ENCODE data around the gene NEK7. TPM values are rescaled to one million over a fixed set of nuclear protein-coding genes. Genes with fewer than 3 reads are reported as not detected.

Gene NEK7
- total and polyA plus RNA-seq, 10 donors = 16.9 to 120 (median 73.2) TPM

DNA sequence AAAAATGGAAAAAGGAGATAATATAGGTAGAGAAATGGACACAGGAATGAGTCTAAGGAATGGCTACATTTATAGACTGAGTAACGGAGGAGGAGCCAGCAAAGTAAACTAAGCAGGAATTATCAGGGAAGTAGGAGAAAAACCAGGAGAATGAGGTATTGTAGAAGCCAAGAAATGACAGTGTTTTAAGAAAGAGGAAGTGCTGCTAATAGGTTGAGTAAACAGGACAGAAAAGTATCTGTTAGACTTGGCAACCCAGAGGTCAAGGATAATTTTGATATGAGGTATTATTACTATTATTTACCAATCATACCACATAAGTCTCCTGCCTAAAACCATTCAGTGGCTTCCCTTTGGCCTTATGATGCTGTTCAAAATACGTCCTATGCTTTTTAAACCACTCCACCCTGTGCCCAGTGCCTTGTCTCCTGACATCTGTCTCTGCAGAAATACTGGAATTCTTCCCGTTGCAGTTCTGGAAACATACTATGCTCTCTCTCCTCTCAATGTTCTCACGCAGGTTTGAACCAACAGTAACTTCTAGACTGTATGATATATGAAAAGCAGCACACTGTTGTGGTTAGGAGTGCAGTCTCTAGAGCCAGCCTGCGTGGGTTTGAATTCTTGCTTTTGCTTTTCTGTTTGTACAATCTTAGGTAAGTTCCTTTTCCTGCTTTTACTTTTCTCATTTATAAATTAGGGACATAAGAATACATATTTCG lies 24.6 kb upstream of the NEK7 start:
- H3K9me3 ChIP-seq = peaks cover 0 to 8% (median 0%) of the 10 kb centered on the region in 8 donors
- DNase-seq = no peak
- TF ChIP-seq POLR2A (IDR thresholded peaks at IDR 0.05) = no peak
- TF ChIP-seq, protein P1, sequence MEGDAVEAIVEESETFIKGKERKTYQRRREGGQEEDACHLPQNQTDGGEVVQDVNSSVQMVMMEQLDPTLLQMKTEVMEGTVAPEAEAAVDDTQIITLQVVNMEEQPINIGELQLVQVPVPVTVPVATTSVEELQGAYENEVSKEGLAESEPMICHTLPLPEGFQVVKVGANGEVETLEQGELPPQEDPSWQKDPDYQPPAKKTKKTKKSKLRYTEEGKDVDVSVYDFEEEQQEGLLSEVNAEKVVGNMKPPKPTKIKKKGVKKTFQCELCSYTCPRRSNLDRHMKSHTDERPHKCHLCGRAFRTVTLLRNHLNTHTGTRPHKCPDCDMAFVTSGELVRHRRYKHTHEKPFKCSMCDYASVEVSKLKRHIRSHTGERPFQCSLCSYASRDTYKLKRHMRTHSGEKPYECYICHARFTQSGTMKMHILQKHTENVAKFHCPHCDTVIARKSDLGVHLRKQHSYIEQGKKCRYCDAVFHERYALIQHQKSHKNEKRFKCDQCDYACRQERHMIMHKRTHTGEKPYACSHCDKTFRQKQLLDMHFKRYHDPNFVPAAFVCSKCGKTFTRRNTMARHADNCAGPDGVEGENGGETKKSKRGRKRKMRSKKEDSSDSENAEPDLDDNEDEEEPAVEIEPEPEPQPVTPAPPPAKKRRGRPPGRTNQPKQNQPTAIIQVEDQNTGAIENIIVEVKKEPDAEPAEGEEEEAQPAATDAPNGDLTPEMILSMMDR (IDR thresholded peaks at IDR 0.05 in 8 of 11, conservative IDR thresholded peaks at IDR 0.05 in 3 of 11) = no peak
- no peak for TF ChIP-seq POLR2AphosphoS5 (IDR thresholded peaks at IDR 0.05)
- intact Hi-C loops (cut with DNase I; ENCODE audit: low total_unique reads) = no loop called here
- H3K27me3 ChIP-seq (replicated peaks in 1 of 7) = no peaks in the 10 kb centered on the region
- no peaks in the 10 kb centered on the region for H3K4me1 ChIP-seq
- H3K4me3 ChIP-seq = no peak overlapping the region
- H3K27ac ChIP-seq = no peak overlapping the region
- WGBS, 5 donors = 71 to 82% (median 74%) methylated on average over 6 of the region's 6 CpGs
- no peaks in the 10 kb centered on the region for H3K36me3 ChIP-seq

DNA sequence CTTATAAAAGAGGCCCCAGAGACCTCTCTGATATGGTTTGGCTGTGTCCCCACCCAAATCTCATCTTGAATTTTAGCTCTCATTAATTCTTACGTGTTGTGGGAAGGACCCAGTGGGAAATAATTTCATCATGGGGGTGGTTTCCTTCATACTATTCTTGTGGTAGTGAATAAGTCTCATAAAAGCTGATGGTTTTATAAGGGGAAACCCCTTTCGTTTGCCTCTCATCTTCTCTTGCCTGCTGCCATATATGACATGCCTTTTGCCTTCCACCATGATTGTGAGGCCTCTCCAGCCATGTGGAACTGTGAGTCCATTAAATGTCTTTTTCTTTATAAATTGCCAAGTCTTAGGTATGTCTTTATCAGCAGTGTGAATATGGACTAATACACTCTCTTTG lies 22.5 kb upstream of the NEK7 start:
- no peak for TF ChIP-seq POLR2AphosphoS5 (IDR thresholded peaks at IDR 0.05)
- TF ChIP-seq, protein P1 (IDR thresholded peaks at IDR 0.05 in 8 of 11, conservative IDR thresholded peaks at IDR 0.05 in 3 of 11) = no peak
- no peak for TF ChIP-seq POLR2A (IDR thresholded peaks at IDR 0.05)
- 63 to 82% (median 69%) methylated on average over 2 of the region's 2 CpGs for WGBS, 5 donors
- no peak for DNase-seq
- intact Hi-C loops (cut with DNase I; ENCODE audit: low total_unique reads) = no loop called here
- Histone ChIP-seq H3K4me1 (no peaks in the 10 kb centered on the region), H3K27ac (no peak overlapping the region), H3K27me3 (replicated peaks in 1 of 7) (no peaks in the 10 kb centered on the region), H3K36me3 (no peaks in the 10 kb centered on the region), H3K9me3 (peaks cover 0 to 11% (median 0%) of the 10 kb centered on the region in 8 donors), H3K4me3 (no peak overlapping the region)

DNA sequence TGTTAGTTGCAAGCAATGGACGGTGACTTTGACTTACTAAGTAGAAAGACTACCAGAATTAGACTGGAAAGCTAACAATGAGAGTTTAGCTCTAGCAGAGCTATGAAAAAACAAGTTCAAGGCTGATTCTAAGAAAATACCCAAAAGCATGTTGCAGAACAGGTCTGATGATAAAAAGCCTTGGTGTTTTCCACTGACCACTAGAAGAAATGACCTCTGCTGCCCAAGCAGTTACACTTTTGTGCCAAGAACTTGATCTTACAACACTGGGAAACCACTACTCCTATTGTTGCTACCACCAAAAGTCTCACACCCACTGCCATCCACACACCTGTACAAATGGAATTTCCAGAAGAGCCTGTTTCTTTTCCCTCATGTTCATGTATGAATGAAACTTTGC lies 21.4 kb upstream of the NEK7 start:
- H3K36me3 ChIP-seq = no peaks in the 10 kb centered on the region
- peaks cover 0 to 11% (median 0%) of the 10 kb centered on the region in 8 donors for H3K9me3 ChIP-seq
- H3K27ac ChIP-seq = no peak overlapping the region
- TF ChIP-seq, protein P1 (IDR thresholded peaks at IDR 0.05 in 8 of 11, conservative IDR thresholded peaks at IDR 0.05 in 3 of 11) = no peak
- TF ChIP-seq POLR2A (IDR thresholded peaks at IDR 0.05) (no peak), POLR2AphosphoS5 (IDR thresholded peaks at IDR 0.05) (no peak)
- H3K27me3 ChIP-seq (replicated peaks in 1 of 7) = no peaks in the 10 kb centered on the region
- intact Hi-C loops (cut with DNase I; ENCODE audit: low total_unique reads) = no loop called here
- DNase-seq = no peak
- H3K4me3 ChIP-seq = no peak overlapping the region
- no peaks in the 10 kb centered on the region for H3K4me1 ChIP-seq
- 88 to 97% (median 92%) methylated on average over 1 of the region's 1 CpG for WGBS, 5 donors

DNA sequence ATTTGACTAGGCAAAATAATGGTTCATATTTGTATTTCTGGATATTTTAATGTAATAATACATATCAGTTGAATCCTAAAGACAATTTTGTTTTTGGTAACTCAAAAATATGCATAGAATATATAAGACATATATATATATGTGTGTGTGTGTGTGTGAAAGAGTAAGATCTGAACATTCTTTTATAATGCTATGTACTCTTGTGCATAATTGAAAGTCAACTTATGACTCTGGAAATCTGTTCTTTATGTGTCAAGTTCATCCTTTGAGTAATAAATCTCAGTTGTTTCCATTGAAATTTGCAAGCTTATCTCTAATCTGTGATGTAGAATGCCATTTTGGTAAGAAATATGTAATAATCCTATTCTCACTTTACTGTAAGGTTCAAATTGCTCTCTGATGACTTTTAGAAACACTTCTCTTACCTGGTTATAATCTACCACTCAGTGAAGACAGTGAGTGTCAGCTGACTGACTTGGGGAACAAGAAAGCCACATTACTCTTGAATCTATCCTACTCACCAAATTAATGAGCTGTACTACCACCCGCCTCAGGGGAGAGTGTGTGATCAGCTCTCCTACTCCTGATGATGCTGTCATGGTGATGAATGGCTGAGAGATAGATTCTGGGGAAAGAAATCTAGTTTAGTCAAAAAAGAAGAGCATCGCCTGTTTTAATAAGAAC lies 15.0 kb upstream of the NEK7 start:
- no peaks in the 10 kb centered on the region for H3K27me3 ChIP-seq (replicated peaks in 1 of 7)
- WGBS, 5 donors = 92 to 100% (median 95%) methylated on average over 2 of the region's 2 CpGs
- intact Hi-C loops (cut with DNase I; ENCODE audit: low total_unique reads) = no loop called here
- no peak for DNase-seq
- H3K4me1 ChIP-seq = no peaks in the 10 kb centered on the region
- H3K36me3 ChIP-seq = no peaks in the 10 kb centered on the region
- TF ChIP-seq POLR2AphosphoS5 (IDR thresholded peaks at IDR 0.05) (no peak), POLR2A (IDR thresholded peaks at IDR 0.05) (no peak)
- TF ChIP-seq, protein P1 (IDR thresholded peaks at IDR 0.05 in 8 of 11, conservative IDR thresholded peaks at IDR 0.05 in 3 of 11) = no peak
- H3K4me3 ChIP-seq = no peak overlapping the region
- no peak overlapping the region for H3K27ac ChIP-seq
- peaks cover 0 to 4% (median 0%) of the 10 kb centered on the region in 8 donors for H3K9me3 ChIP-seq

Data from spleen (tissue), 11 donors.